B cell (primary cell): Measurements from ENCODE around the gene KIF13A.

ENCODE experiments used
- CTCF ChIP-seq: fragments of 200-600 bp; IDR thresholded peaks from one replicate; pipeline ENCODE4 v1.8.0; 2022; ENCODE audit warnings: antibody characterized with exemption, mild to moderate bottlenecking
- EZH2 ChIP-seq: IDR thresholded peaks from 2 replicates; pipeline ENCODE4 v1.6.1; 2012; ENCODE audit warnings: borderline replicate concordance, low read depth, mild to moderate bottlenecking, moderate library complexity, low read length; ENCODE audit not compliant: insufficient read depth, poor library complexity, severe bottlenecking

DNA sequence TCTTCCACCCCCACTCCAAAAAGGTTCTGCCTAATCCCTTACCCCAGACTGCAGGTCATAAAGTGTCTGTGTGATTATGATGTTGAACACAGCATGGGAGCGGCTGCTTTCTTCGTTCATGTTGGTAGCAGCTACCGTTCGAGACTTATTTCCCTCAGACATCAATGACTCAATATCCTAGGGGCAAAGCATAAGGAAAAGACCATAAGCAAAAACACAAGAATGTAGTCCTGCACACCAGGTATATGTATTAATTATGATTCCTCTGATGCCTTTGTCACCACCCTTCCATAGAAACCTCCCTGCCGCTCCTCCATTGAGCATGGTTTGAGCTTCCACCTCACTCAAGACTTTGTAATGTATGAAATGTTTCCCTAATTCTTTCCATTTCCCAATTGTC, 137.2 kb downstream of the KIF13A start:
- TF ChIP-seq EZH2: no peak
- TF ChIP-seq CTCF: no peak
